Osteoblast (primary cell): Measurements from ENCODE around the gene KLHL29. TPM values are rescaled to one million over a fixed set of nuclear protein-coding genes. Genes with fewer than 3 reads are reported as not detected.

ENCODE experiments used
- DNase-seq: peaks from one replicate; pipeline ENCODE4 v3.0.0; 2011; ENCODE audit warnings: low spot score, mixed read lengths; ENCODE audit not compliant: insufficient read length; ENCODE audit errors: missing footprints
- H2AFZ ChIP-seq: 2 replicates; pipeline ENCODE4 v1.6.0; 2011; ENCODE audit warnings: mild to moderate bottlenecking, low read length
- H3K27ac ChIP-seq: 2 replicates; pipeline ENCODE4 v1.5.1; 2011; ENCODE audit warnings: mild to moderate bottlenecking, low read depth, low read length, moderate library complexity
- H3K27me3 ChIP-seq: 2 replicates; pipeline ENCODE4 v1.6.0; 2012; ENCODE audit warnings: mild to moderate bottlenecking, control low read depth, inconsistent platforms, low read length, moderate library complexity; ENCODE audit not compliant: insufficient read depth
- H3K36me3 ChIP-seq: 2 replicates; pipeline ENCODE4 v1.5.1; 2011; ENCODE audit warnings: mild to moderate bottlenecking, low read length, control low read depth, moderate library complexity; ENCODE audit not compliant: insufficient read depth
- H3K4me1 ChIP-seq: 2 replicates; pipeline ENCODE4 v1.5.1; 2011; ENCODE audit warnings: mild to moderate bottlenecking, low read length, control low read depth, moderate library complexity; ENCODE audit not compliant: insufficient read depth
- H3K4me2 ChIP-seq: 2 replicates; pipeline ENCODE4 v1.6.0; 2011; ENCODE audit warnings: mild to moderate bottlenecking, low read length; ENCODE audit not compliant: insufficient read depth
- H3K4me3 ChIP-seq: fragments of 200-600 bp; sonication (generic); 3 replicates; pipeline ENCODE4 v1.5.1; 2012; ENCODE audit warnings: mild to moderate bottlenecking, low read length, inconsistent platforms; ENCODE audit not compliant: insufficient read depth
- H3K79me2 ChIP-seq: 2 replicates; pipeline ENCODE4 v1.6.0; 2012; ENCODE audit warnings: mild to moderate bottlenecking, low read length, control low read depth, inconsistent platforms; ENCODE audit not compliant: insufficient read depth
- H3K9me3 ChIP-seq: 2 replicates; pipeline ENCODE4 v1.5.1; 2011; ENCODE audit warnings: low read depth, low read length, control low read depth
- H4K20me1 ChIP-seq: 2 replicates; pipeline ENCODE4 v1.6.0; 2012; ENCODE audit warnings: mild to moderate bottlenecking, low read length, control low read depth; ENCODE audit not compliant: insufficient read depth
- CTCF ChIP-seq: IDR thresholded peaks from 2 replicates; pipeline ENCODE4 v1.5.1; 2011; ENCODE audit warnings: mild to moderate bottlenecking, low read depth, low read length, moderate library complexity; ENCODE audit errors: extremely low read depth
- total RNA-seq: library from RNA; depleted of rRNA; stranded (reverse); fragments of >200 nt; gene quantifications from 2 replicates; pipeline ENCODE4 v1.2.3, GENCODE V29; 2012

Gene KLHL29
- total RNA-seq, 1 donor = 3.3 TPM

DNA sequence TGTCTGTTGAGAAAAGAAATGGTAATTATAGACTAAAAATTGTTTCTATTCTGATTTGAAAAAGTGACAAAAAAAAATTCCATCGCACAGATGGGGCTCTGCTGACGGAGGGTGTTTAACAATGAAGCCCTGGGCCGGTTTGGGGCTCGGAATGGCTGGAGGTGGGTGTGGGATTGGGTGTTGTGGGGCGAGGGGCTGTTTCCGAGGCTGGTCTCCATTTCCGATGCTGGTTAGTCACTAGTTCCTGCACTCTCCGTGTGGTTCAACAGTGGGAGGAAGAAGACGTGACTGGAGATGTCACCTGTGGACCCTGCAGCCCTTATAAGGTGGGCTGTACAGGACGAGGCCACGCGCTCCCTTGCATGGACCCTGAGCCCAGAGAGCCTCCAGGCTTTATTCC is 143.2 kb downstream of the KLHL29 start:
- H3K27me3 ChIP-seq = no peaks in the 10 kb centered on the region

GRCh38 chr2:23528690-23529089 is 143.7 kb downstream of the KLHL29 start:
- H3K4me2 ChIP-seq = no peak overlapping the region

More for the DNA sequence above, 143.2 kb downstream of the KLHL29 start:
- Histone ChIP-seq H3K36me3 (no peaks in the 10 kb centered on the region), H3K9me3 (no peaks in the 10 kb centered on the region), H3K27ac (no peak overlapping the region), H2AFZ (no peak overlapping the region), H3K79me2 (no peaks in the 10 kb centered on the region), H3K4me2 (no peak overlapping the region), H3K4me1 (peaks cover 14% of the 10 kb centered on the region), H3K4me3 (no peak overlapping the region), H4K20me1 (no peaks in the 10 kb centered on the region)
- no peak for TF ChIP-seq CTCF
- DNase-seq = peak; percentile 45

DNA sequence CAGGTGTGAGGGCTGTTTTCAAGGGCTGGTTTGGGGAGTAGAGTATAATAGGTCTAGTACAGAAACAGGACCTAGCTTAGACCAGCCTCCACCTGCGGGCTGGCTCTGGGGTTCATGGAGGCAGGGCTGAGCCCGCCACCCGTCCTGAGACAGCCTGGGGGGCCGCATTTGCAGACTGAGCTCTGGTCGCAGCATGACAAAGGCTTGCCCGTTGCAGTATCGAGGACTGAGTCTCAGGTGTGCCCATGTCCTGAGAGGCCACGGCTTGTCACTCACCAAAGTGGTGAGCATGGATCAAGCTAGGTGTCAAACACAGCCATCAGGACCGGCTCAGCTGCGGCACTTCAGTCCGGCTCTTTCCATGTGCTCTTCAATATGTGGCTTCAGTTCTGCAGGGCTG is 144.7 kb downstream of the KLHL29 start:
- Histone ChIP-seq H3K4me2 (no peak overlapping the region), H3K27ac (no peak overlapping the region), H2AFZ (no peak overlapping the region), H3K4me1 (peaks cover 5% of the 10 kb centered on the region), H3K27me3 (no peaks in the 10 kb centered on the region), H4K20me1 (no peaks in the 10 kb centered on the region), H3K36me3 (no peaks in the 10 kb centered on the region), H3K9me3 (no peaks in the 10 kb centered on the region), H3K4me3 (no peak overlapping the region), H3K79me2 (no peaks in the 10 kb centered on the region)
- peak; percentile 39 for DNase-seq
- no peak for TF ChIP-seq CTCF

More at GRCh38 chr2:23528690-23529089, 143.7 kb downstream of the KLHL29 start:
- Histone ChIP-seq H3K9me3 (no peaks in the 10 kb centered on the region), H3K27ac (no peak overlapping the region), H3K4me1 (peaks cover 14% of the 10 kb centered on the region), H3K27me3 (no peaks in the 10 kb centered on the region), H4K20me1 (no peaks in the 10 kb centered on the region), H3K36me3 (no peaks in the 10 kb centered on the region), H2AFZ (no peak overlapping the region), H3K79me2 (no peaks in the 10 kb centered on the region), H3K4me3 (no peak overlapping the region)
- TF ChIP-seq CTCF = no peak
- DNase-seq = peak; percentile 27

DNA sequence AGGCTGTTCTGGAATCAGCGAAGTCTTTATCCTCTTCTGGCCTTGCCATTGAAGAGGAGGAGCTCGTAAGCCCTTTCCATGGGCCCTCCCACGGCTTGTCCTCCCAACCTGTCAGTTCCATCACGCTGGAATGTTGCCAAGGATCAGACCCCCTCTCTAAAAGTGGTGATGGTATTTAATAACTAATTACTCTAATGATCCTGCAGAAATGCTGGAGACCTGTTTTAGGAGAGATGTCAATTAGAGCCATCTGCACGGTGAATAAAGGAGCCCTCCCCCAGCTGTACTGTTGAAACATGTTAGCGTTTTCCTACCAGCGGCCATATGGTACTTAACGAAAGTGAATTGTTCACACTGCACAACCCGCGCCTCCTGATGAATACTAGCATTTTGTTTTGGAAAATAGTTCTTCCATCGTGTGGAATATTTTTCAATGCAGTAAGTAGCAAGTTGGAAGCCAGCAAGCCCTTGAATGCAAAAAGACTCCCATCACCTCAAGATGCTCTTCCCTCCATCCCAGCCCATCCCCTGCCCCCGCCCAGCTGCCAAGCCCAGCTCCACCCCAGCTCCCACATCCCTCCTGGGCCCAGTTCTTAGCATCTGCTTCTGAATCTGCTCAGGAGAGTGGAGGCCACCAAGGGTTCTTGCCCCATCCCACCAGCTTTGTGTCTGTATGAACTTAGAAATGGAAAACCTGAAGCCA is 145.4 kb downstream of the KLHL29 start:
- no peaks in the 10 kb centered on the region for H3K36me3 ChIP-seq
- H3K4me1 ChIP-seq = no peaks in the 10 kb centered on the region
- TF ChIP-seq CTCF = no peak
- no peaks in the 10 kb centered on the region for H3K9me3 ChIP-seq
- no peak overlapping the region for H3K4me3 ChIP-seq
- no peaks in the 10 kb centered on the region for H3K79me2 ChIP-seq
- DNase-seq = peak; percentile 57
- H3K27me3 ChIP-seq = no peaks in the 10 kb centered on the region
- no peak overlapping the region for H3K27ac ChIP-seq
- no peaks in the 10 kb centered on the region for H4K20me1 ChIP-seq
- H2AFZ ChIP-seq = no peak overlapping the region
- H3K4me2 ChIP-seq = no peak overlapping the region
